Heart right ventricle (tissue), 16 donors: ENCODE results near the gene ATXN2L. TPM values are rescaled to one million over a fixed set of nuclear protein-coding genes. Genes with fewer than 3 reads are reported as not detected.
A peak's percentile ranks its signal among the peaks of the same experiment; 100 is the strongest.

Experiments used
- ATAC-seq, 8 donors: fragments of 200-7000 bp; cut with Tn5 transposase; one replicate each; pipeline ENCODE4 v1.9.1; 2020; ENCODE audit warnings: mild to moderate bottlenecking in 8 of 8, moderate library complexity in 8 of 8, moderate number of reproducible peaks in 1 of 8
- DNase-seq, 2 donors: peaks; one replicate each; pipeline ENCODE4 v3.0.0-alpha.2; 2020
- H3K27ac ChIP-seq, 10 donors: fragments of 200-600 bp; sonication (generic) in 2 of 10; one replicate each; pipeline versions ENCODE4 v1.5.0 to v1.8.0; 2020 to 2022; ENCODE audit warnings: mild to moderate bottlenecking in 3 of 10
- H3K27me3 ChIP-seq, 7 donors: fragments of 200-600 bp; one replicate each; pipeline ENCODE4 v1.8.0; 2021 to 2022; ENCODE audit warnings: mild to moderate bottlenecking in 2 of 7
- H3K36me3 ChIP-seq, 9 donors: fragments of 200-600 bp; sonication (generic) in 1 of 9; one replicate each; pipeline versions ENCODE4 v1.5.0 to v1.8.0; 2020 to 2022; ENCODE audit warnings: mild to moderate bottlenecking in 2 of 9
- H3K4me1 ChIP-seq, 9 donors: fragments of 200-600 bp; sonication (generic) in 1 of 9; one replicate each; pipeline versions ENCODE4 v1.5.0 to v1.8.0; 2020 to 2022; ENCODE audit warnings: mild to moderate bottlenecking in 4 of 9
- H3K4me3 ChIP-seq, 10 donors: fragments of 200-600 bp; sonication (generic) in 2 of 10; one replicate each; pipeline versions ENCODE4 v1.5.0 to v1.8.0; 2020 to 2022; ENCODE audit warnings: mild to moderate bottlenecking in 7 of 10, moderate library complexity in 2 of 10
- H3K9me3 ChIP-seq, 11 donors: fragments of 200-600 bp in 10 of 11; sonication (generic) in 2 of 11; one replicate each; pipeline versions ENCODE4 v1.5.0 to v1.8.0; 2013 to 2022; ENCODE audit warnings: mild to moderate bottlenecking in 2 of 11, control low read depth in 1 of 11, moderate library complexity in 1 of 11
- CTCF ChIP-seq, 9 donors: fragments of 200-600 bp; sonication (generic) in 2 of 9; IDR thresholded peaks; one replicate each; pipeline versions ENCODE4 v1.5.0 to v1.8.0; 2021 to 2022; ENCODE audit warnings: antibody characterized with exemption in 9 of 9, mild to moderate bottlenecking in 5 of 9, moderate library complexity in 1 of 9
- WGBS, 2 donors: extraction: QIAGEN DNeasy Blood & Tissue Kit; methylation state at CpG; one replicate each; pipeline ENCODE4 v1.1.7; 2013; ENCODE audit warnings: inconsistent platforms in 1 of 2; 5-methylcytosine and 5-hydroxymethylcytosine counted together
- intact Hi-C, 10 donors: fragments of 100-400 bp; cut with DNase I; formaldehyde crosslinking; loops; one replicate each; pipeline versions ENCODE4 v1.11.1 to v1.14.2; 2022
- polyA plus RNA-seq, 2 donors: library from polyadenylated mRNA; stranded (reverse); fragments of 200-250 nt; gene quantifications; one replicate each; pipeline ENCODE4 v1.2.3, GENCODE V29; 2013
- total RNA-seq, 10 donors: library from RNA; stranded (reverse); fragmentation: NEBNext Ultra II Directional in 3 of 10; extraction: Animal tissue kit (Norgen Biotek cat#: 25700) in 3 of 10; gene quantifications; one replicate each; pipeline versions ENCODE4 v1.2.1 to v1.2.4, GENCODE V29; 2021 to 2023
- donor health status: Arrhythmogenic right ventricular cardiomyopathy.
- donor health status: ischemic (EF 13 %, LVEDD 7.1; RV severe dilation, severe dysfunction).
- donor health status: healthy with polysubstance abuse.
- donor health status: DM: no; HTN: yes; CAD: no.
- donor health status: DM: no; HTN: no; CAD: no.
- donor health status: ischemic (EF 25% LVEDD 6.9; RV normal size, moderate dysfunction).
- donor health status: ischemic (EF 25% LVEDD 5.7; RV mildly dilated, moderate dysfunction).
- donor health status: healthy.
- donor health status: DM: yes; HTN: yes; CAD: no.
- donor health status: Ischemic cardiomyopathy.
- donor health status: ischemic (EF 35%, LVEDD 5.7; RV mildly dilated, moderate dysfunction).
- donor health status: nonischemic (EF 11% LVEDD 7.7; RV severe dilation, severe dysfunction).
- donor health status: DM: yes; HTN: yes; CAD: no.
- donor health status: PGD.
- donor health status: ischemic (EF 29% LVEDD 5.4; RV normal size, mild dysfunction).
- donor health status: nonischemic (EF 23%, LVEDD 6.1; RV moderate dilation, normal function).

The ATXN2L gene
- total and polyA plus RNA-seq, 12 donors: 36.0 to 99.9 (median 45.9) TPM

- Histone ChIP-seq H3K36me3 (peaks cover 0 to 47% (median 31%) of the 10 kb centered on the region in 9 donors), H3K4me1 (peaks cover 5 to 27% (median 23%) of the 10 kb centered on the region in 9 donors), H3K27me3 (no peaks in the 10 kb centered on the region), H3K27ac (peak overlapping the region in 7 of 10 donors; percentile 87 to 90 (median 88)), H3K4me3 (peak overlapping the region; percentile 79 to 94 (median 86)), H3K9me3 (no peaks in the 10 kb centered on the region)
- intact Hi-C loops: loop anchor here in 2 of 10 donors (1.0 to 5.0 kb wide), 2 partner anchors 19 to 102 kb away; no protein-coding TSS in a partner anchor
- ATAC-seq (no peak), DNase-seq (no peak)
- WGBS, 2 donors: 45 to 46% methylated on average over 10 of the region's 10 CpGs
- TF ChIP-seq CTCF (IDR thresholded peaks at IDR 0.05): no peak
These were observed 22.5 kb downstream of the ATXN2L start for GRCh38 chr16:28845293-28845692.

GRCh38 chr16:28845761-28846079 lies 22.9 kb downstream of the ATXN2L start:
- Histone ChIP-seq H3K4me1 (peaks cover 5 to 27% (median 23%) of the 10 kb centered on the region in 9 donors), H3K27ac (peak overlapping the region; percentile 23 to 90 (median 88)), H3K9me3 (no peaks in the 10 kb centered on the region), H3K36me3 (peaks cover 0 to 51% (median 31%) of the 10 kb centered on the region in 9 donors), H3K4me3 (peak overlapping the region; percentile 79 to 94 (median 86)), H3K27me3 (no peaks in the 10 kb centered on the region)
- no peak for TF ChIP-seq CTCF (IDR thresholded peaks at IDR 0.05)
- WGBS, 2 donors: 0 to 1% methylated on average over 16 of the region's 16 CpGs
- DNase-seq (no peak), ATAC-seq (peak in 2 of 8 donors; percentile 0 to 4)
- intact Hi-C loops: loop anchor here in 5 of 10 donors (1.0 to 5.0 kb wide), 6 partner anchors 18 to 102 kb away; partner anchors contain the start of genes SH2B1 (in 4 of the 5) and ATXN2L (in 1 of the 5)

GRCh38 chr16:28846080-28846932 lies 23.5 kb downstream of the ATXN2L start, which contains the start of gene TUFM:
TSS of gene TUFM (minus strand) at chr16:28846348. CDS start at chr16:28846269, 79 bp downstream.
- peak within 1 kb of the TSS; percentile 48 to 90 (median 88) for H3K27ac ChIP-seq
- intact Hi-C loops: loop anchor here in 5 of 10 donors (1.0 to 5.0 kb wide), 5 partner anchors 17 to 101 kb away; partner anchors contain the start of genes SH2B1 (in 4 of the 5) and ATXN2L (in 1 of the 5)
- ATAC-seq: peak; percentile 98 to 99 (median 99)
- H3K4me1 ChIP-seq: peaks cover 5 to 27% (median 23%) of the 10 kb centered on the region in 9 donors
- peak; percentile 34 to 86 (median 80) for TF ChIP-seq CTCF (IDR thresholded peaks at IDR 0.05)
- H3K9me3 ChIP-seq: no peaks in the 10 kb centered on the region
- peak; percentile 98 to 99 for DNase-seq
- no peaks in the 10 kb centered on the region for H3K27me3 ChIP-seq
- WGBS, 2 donors: 0% methylated on average over 71 to 73 of the region's 73 CpGs
- H3K36me3 ChIP-seq: peaks cover 0 to 46% (median 31%) of the 10 kb centered on the region in 9 donors
- peak within 1 kb of the TSS; percentile 79 to 94 (median 86) for H3K4me3 ChIP-seq

- H3K27ac ChIP-seq: peak overlapping the region; percentile 48 to 90 (median 88)
- H3K9me3 ChIP-seq: no peaks in the 10 kb centered on the region
- H3K4me1 ChIP-seq: peaks cover 5 to 27% (median 23%) of the 10 kb centered on the region in 9 donors
- H3K4me3 ChIP-seq: peak overlapping the region; percentile 54 to 94 (median 84)
- DNase-seq (no peak), ATAC-seq (peak; percentile 3 to 47 (median 12))
- TF ChIP-seq CTCF (IDR thresholded peaks at IDR 0.05): no peak
- peaks cover 0 to 40% (median 28%) of the 10 kb centered on the region in 9 donors for H3K36me3 ChIP-seq
- intact Hi-C loops: loop anchor here in 5 of 10 donors (1.0 to 5.0 kb wide), 5 partner anchors 16 to 100 kb away; partner anchors contain the start of genes SH2B1 (in 4 of the 5) and ATXN2L (in 1 of the 5)
- 16 to 29% methylated on average over 5 of the region's 5 CpGs for WGBS, 2 donors
- H3K27me3 ChIP-seq: no peaks in the 10 kb centered on the region
These were observed 24.1 kb downstream of the ATXN2L start for GRCh38 chr16:28846933-28847273.
